Fibroblast of lung (primary cell): Measurements from ENCODE around the gene PPIF.

Experiments used
- EZH2 ChIP-seq: IDR thresholded peaks from 2 replicates; pipeline ENCODE4 v1.5.1; 2012; ENCODE audit warnings: low read length, control low read depth, mild to moderate bottlenecking; ENCODE audit errors: missing control alignments
- TF ChIP-seq, protein P1 (sequence below), 2 donors: IDR thresholded peaks in 1 of 2; conservative IDR thresholded peaks in 1 of 2; 1 replicate in 1 of 2; 2 replicates in 1 of 2; pipeline ENCODE4 v1.5.1; 2011 to 2012; ENCODE audit warnings: low read length in 2 of 2, control low read depth in 1 of 2, inconsistent platforms in 1 of 2, low read depth in 1 of 2, mild to moderate bottlenecking in 1 of 2

DNA sequence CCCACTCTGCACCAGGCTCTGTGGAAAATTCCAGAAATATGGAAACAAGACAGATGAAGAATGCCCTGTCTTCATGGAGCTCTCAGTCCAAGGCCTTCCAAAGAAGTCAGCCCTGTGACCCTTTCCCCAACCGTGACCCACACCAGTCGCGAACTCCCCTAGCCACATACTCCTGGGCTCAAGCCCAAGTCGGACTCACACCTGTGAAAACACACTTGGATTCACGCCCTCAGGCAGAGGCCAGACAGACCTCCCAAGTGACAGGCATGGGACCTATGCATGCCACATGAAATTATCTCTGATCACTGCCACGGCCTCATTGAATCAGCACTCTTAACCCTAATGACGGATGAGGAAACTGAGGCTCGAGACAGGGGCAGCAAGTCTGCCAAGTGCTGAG lies 55.7 kb downstream of the PPIF start:
- TF ChIP-seq, protein P1, sequence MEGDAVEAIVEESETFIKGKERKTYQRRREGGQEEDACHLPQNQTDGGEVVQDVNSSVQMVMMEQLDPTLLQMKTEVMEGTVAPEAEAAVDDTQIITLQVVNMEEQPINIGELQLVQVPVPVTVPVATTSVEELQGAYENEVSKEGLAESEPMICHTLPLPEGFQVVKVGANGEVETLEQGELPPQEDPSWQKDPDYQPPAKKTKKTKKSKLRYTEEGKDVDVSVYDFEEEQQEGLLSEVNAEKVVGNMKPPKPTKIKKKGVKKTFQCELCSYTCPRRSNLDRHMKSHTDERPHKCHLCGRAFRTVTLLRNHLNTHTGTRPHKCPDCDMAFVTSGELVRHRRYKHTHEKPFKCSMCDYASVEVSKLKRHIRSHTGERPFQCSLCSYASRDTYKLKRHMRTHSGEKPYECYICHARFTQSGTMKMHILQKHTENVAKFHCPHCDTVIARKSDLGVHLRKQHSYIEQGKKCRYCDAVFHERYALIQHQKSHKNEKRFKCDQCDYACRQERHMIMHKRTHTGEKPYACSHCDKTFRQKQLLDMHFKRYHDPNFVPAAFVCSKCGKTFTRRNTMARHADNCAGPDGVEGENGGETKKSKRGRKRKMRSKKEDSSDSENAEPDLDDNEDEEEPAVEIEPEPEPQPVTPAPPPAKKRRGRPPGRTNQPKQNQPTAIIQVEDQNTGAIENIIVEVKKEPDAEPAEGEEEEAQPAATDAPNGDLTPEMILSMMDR (conservative IDR thresholded peaks at IDR 0.05 in 1 of 2, IDR thresholded peaks at IDR 0.05 in 1 of 2; ENCODE audit: low read depth in 1 of 2, low read length in 2 of 2): no peak
- no peak for TF ChIP-seq EZH2
